Measurements from ENCODE around the gene COL15A1.

DNA sequence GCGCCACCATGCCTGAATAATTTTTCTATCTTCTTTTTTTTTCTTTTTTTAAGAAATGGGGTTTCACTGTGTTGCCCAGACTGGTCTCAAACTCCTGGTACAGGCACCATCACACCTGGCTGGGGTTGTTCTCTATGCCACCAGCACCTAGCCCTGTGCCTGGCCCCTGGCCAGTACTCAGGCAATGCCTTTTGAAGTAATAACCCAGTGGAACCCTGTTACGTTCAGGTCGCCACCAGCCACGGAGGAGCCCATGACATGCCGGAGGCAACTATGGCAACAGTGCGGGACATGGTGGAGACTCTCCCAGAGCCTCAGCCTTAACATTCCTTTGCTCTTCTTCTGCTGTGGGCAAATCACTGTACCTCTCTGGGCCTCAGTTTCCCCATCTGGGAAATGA lies 14.1 kb downstream of the COL15A1 start:
- TF ChIP-seq POLR2A (IDR thresholded peaks at IDR 0.05; ENCODE audit: low read length) (no peak), GATA1 (IDR thresholded peaks at IDR 0.05; ENCODE audit: low read depth, low read length) (no peak)
